Vagina (tissue), 2 donors: Measurements from ENCODE around the gene PPP2R2B. TPM values are rescaled to one million over a fixed set of nuclear protein-coding genes. Genes with fewer than 3 reads are reported as not detected.

Experiments used
- DNase-seq, 2 donors: peaks; one replicate each; pipeline ENCODE4 v3.0.0-alpha.2; 2017; ENCODE audit errors: extremely low spot score in 2 of 2
- H3K27ac ChIP-seq: fragments of 200-600 bp; sonication (generic); one replicate; pipeline ENCODE4 v1.5.1; 2019
- H3K27me3 ChIP-seq: fragments of 200-600 bp; sonication (generic); one replicate; pipeline ENCODE4 v1.5.1; 2019
- H3K36me3 ChIP-seq, 2 donors: fragments of 200-600 bp; sonication (generic); one replicate each; pipeline ENCODE4 v1.5.1; 2017 to 2019
- H3K4me1 ChIP-seq: fragments of 200-600 bp; sonication (generic); one replicate; pipeline ENCODE4 v1.5.1; 2019
- H3K4me3 ChIP-seq, 2 donors: fragments of 200-600 bp; sonication (generic); 1 replicate in 1 of 2; 2 replicates in 1 of 2; pipeline ENCODE4 v1.5.1; 2016 to 2019
- H3K9me3 ChIP-seq: fragments of 200-600 bp; sonication (generic); one replicate; pipeline ENCODE4 v1.5.1; 2019
- POLR2A ChIP-seq, 2 donors: fragments of 450-650 bp; IDR thresholded peaks; one replicate each; pipeline ENCODE4 v1.6.1; 2017; ENCODE audit warnings: antibody characterized with exemption in 2 of 2, mild to moderate bottlenecking in 2 of 2, moderate library complexity in 2 of 2
- POLR2AphosphoS5 ChIP-seq, 2 donors: sonication (generic); formaldehyde crosslinking; IDR thresholded peaks; one replicate each; pipeline ENCODE4 v1.9.0; 2017; ENCODE audit warnings: antibody characterized with exemption in 2 of 2, mild to moderate bottlenecking in 2 of 2, low read depth in 1 of 2; ENCODE audit not compliant: insufficient read depth in 1 of 2
- intact Hi-C: fragments of 100-400 bp; cut with DNase I; formaldehyde crosslinking; loops from one replicate; pipeline ENCODE4 v1.15.1; 2023
- total RNA-seq: library from RNA; depleted of rRNA; stranded (reverse); fragments of >200 nt; gene quantifications from one replicate; pipeline ENCODE4 v1.2.3, GENCODE V29; 2016
- TF ChIP-seq, protein P1 (sequence below), 3 experiments: fragments of 450-650 bp in 2 of 3; fragments of 200-600 bp in 1 of 3; sonication (generic) in 1 of 3; IDR thresholded peaks; one replicate each; pipeline ENCODE4 v1.5.1; 2017 to 2019; ENCODE audit warnings: antibody characterized with exemption in 3 of 3, mild to moderate bottlenecking in 2 of 3, moderate library complexity in 2 of 3

PPP2R2B gene
- total RNA-seq, 1 donor from 2014 or later: 6.6 TPM

DNA sequence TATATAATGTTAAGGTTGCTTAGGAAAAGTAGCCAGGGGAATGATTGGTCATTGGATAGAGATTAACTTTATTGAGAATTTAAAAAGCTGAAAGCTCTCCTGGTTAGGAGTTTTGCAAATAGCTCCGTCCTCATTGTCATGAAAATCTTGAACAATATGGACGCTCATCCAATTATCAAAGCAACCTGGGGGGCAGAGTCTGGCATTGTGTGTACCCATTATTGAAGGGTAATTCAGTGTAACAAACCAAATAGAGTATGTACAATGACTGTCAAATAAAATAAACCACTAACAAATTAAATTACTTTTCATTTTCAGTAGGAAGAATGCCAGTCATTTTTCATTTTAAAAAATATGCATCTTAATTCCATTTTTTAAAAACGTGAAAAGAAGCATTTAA, 218.6 kb downstream of the PPP2R2B start:
- intact Hi-C loops: loop anchor here (10.0 kb wide), 1 partner anchor 295 kb away; no protein-coding TSS in a partner anchor
- no peaks in the 10 kb centered on the region for H3K36me3 ChIP-seq
- H3K9me3 ChIP-seq: no peaks in the 10 kb centered on the region
- H3K27me3 ChIP-seq: no peaks in the 10 kb centered on the region
- no peak overlapping the region for H3K4me3 ChIP-seq
- TF ChIP-seq POLR2A (IDR thresholded peaks at IDR 0.05) (no peak), POLR2AphosphoS5 (IDR thresholded peaks at IDR 0.05; ENCODE audit: insufficient read depth in 1 of 2, low read depth in 1 of 2) (no peak)
- TF ChIP-seq, protein P1, sequence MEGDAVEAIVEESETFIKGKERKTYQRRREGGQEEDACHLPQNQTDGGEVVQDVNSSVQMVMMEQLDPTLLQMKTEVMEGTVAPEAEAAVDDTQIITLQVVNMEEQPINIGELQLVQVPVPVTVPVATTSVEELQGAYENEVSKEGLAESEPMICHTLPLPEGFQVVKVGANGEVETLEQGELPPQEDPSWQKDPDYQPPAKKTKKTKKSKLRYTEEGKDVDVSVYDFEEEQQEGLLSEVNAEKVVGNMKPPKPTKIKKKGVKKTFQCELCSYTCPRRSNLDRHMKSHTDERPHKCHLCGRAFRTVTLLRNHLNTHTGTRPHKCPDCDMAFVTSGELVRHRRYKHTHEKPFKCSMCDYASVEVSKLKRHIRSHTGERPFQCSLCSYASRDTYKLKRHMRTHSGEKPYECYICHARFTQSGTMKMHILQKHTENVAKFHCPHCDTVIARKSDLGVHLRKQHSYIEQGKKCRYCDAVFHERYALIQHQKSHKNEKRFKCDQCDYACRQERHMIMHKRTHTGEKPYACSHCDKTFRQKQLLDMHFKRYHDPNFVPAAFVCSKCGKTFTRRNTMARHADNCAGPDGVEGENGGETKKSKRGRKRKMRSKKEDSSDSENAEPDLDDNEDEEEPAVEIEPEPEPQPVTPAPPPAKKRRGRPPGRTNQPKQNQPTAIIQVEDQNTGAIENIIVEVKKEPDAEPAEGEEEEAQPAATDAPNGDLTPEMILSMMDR (IDR thresholded peaks at IDR 0.05): no peak
- H3K4me1 ChIP-seq: no peaks in the 10 kb centered on the region
- no peak overlapping the region for H3K27ac ChIP-seq
- DNase-seq: no peak

DNA sequence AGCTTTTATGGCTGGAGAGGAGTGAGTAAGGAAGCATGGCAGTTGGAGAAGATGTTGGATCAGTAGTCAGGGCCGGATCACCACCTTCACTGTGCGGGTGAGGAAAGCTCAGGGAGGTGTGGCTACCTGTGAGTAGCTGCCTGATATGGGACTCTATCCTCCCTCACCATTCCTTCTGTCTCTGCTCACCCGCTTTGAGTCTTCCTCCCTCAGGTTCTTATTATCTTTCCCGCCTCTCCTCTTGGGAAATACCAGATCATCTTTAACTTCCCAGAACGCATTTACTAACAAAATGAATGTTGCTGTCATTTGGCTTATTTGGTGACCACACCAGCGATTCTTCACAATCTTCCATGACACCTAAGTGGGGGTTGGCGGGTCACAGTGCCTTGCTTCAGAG, 221.9 kb downstream of the PPP2R2B start:
- TF ChIP-seq, protein P1 (IDR thresholded peaks at IDR 0.05): no peak
- no peak for TF ChIP-seq POLR2AphosphoS5 (IDR thresholded peaks at IDR 0.05; ENCODE audit: insufficient read depth in 1 of 2, low read depth in 1 of 2)
- no peak for TF ChIP-seq POLR2A (IDR thresholded peaks at IDR 0.05)

DNA sequence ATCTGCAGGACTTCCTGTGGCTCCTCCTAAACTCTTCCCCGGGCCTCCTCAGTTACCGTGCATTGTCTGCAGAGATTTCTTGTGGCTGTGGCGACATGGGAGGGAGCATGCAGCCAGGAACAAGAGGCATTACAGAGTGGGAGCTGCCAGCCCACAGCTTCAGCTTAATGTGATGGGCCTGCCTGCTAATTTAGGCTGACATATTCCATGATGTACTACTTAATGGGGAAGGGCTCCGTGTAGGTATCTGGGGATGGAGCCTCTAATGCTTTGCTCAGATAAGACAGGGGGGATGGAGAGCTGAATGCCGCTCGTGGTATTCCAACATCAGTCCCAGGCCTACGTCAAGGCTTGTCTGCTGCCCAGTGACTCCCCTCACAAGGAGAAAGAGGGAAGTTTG, 225.0 kb downstream of the PPP2R2B start:
- Histone ChIP-seq H3K27me3 (no peaks in the 10 kb centered on the region), H3K36me3 (no peaks in the 10 kb centered on the region), H3K4me1 (no peaks in the 10 kb centered on the region), H3K4me3 (no peak overlapping the region), H3K27ac (no peak overlapping the region), H3K9me3 (no peaks in the 10 kb centered on the region)
- DNase-seq: no peak
- TF ChIP-seq POLR2AphosphoS5 (IDR thresholded peaks at IDR 0.05; ENCODE audit: insufficient read depth in 1 of 2, low read depth in 1 of 2) (no peak), POLR2A (IDR thresholded peaks at IDR 0.05) (no peak)
- TF ChIP-seq, protein P1 (IDR thresholded peaks at IDR 0.05): no peak
- intact Hi-C loops: loop anchor here (10.0 kb wide), 1 partner anchor 301 kb away; no protein-coding TSS in a partner anchor

More for the DNA sequence above, 221.9 kb downstream of the PPP2R2B start:
- DNase-seq: no peak
- H3K4me1 ChIP-seq: no peaks in the 10 kb centered on the region
- no peaks in the 10 kb centered on the region for H3K36me3 ChIP-seq
- H3K9me3 ChIP-seq: no peaks in the 10 kb centered on the region
- no peaks in the 10 kb centered on the region for H3K27me3 ChIP-seq
- intact Hi-C loops: loop anchor here (10.0 kb wide), 1 partner anchor 298 kb away; no protein-coding TSS in a partner anchor
- H3K4me3 ChIP-seq: no peak overlapping the region
- no peak overlapping the region for H3K27ac ChIP-seq

DNA sequence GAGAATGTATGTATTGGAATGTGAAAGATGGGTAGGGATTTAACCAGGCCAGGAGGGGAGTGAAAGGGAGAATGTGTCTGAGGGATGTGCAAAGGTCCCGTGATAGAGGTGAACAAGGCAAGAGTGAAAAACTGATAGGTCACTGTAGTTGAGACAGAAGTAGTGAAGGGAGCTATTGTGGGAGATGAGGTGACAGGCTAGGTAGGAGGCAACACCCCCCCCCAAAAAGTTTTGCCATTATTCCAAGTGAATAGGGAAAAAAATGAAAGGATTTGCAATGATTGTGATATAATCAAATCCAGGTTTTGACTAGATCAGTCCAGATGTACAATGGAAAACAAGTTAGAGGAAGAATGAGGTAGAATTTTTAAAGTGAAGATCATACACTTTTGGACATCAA, 226.0 kb downstream of the PPP2R2B start:
- H3K9me3 ChIP-seq: no peaks in the 10 kb centered on the region
- no peaks in the 10 kb centered on the region for H3K27me3 ChIP-seq
- H3K36me3 ChIP-seq: no peaks in the 10 kb centered on the region
- no peak for TF ChIP-seq POLR2AphosphoS5 (IDR thresholded peaks at IDR 0.05; ENCODE audit: insufficient read depth in 1 of 2, low read depth in 1 of 2)
- no peak for TF ChIP-seq POLR2A (IDR thresholded peaks at IDR 0.05)
- TF ChIP-seq, protein P1 (IDR thresholded peaks at IDR 0.05): no peak
- H3K4me3 ChIP-seq: no peak overlapping the region
- no peaks in the 10 kb centered on the region for H3K4me1 ChIP-seq
- no peak overlapping the region for H3K27ac ChIP-seq
- no peak for DNase-seq
- intact Hi-C loops: loop anchor here (10.0 kb wide), 1 partner anchor 302 kb away; no protein-coding TSS in a partner anchor

DNA sequence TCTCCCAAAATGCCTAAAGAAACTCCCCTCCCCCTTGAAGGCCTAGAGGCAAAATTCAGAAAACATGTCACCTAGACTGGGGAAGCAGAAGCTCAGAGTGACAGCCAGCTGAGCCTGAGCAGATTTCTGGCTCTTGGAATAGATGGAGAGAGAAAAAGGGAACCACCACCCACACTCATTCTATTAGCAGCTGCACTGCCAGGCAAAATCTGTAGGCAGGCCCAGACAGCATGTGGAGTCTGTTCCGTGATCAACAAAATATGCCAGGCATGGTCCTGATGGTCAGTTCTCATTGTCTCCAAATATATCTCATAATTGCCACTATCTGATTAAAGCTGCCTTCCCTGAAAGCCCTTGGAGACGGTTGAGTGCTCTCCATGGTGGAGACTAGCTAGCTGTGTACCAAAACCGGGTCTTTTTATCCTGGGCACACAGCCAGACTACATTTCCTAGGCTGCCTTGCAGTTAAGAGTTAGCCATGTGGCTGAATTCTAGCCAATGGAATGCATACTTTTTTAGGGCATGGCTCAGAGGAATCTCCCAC, 230.8 kb downstream of the PPP2R2B start:
- Histone ChIP-seq H3K36me3 (no peaks in the 10 kb centered on the region), H3K4me1 (no peaks in the 10 kb centered on the region), H3K27me3 (no peaks in the 10 kb centered on the region), H3K27ac (no peak overlapping the region), H3K4me3 (no peak overlapping the region), H3K9me3 (no peaks in the 10 kb centered on the region)
- DNase-seq: no peak
- intact Hi-C loops: no loop called here
- TF ChIP-seq POLR2A (IDR thresholded peaks at IDR 0.05) (no peak), POLR2AphosphoS5 (IDR thresholded peaks at IDR 0.05; ENCODE audit: insufficient read depth in 1 of 2, low read depth in 1 of 2) (no peak)
- TF ChIP-seq, protein P1 (IDR thresholded peaks at IDR 0.05): no peak
